Fibroblast of skin of back (primary cell): ENCODE results near the gene ZNF654. TPM values are rescaled to one million over a fixed set of nuclear protein-coding genes. Genes with fewer than 3 reads are reported as not detected.
A peak's percentile ranks its signal among the peaks of the same experiment; 100 is the strongest.
"Not testable (repeated sequence)": the region's sequence is repeated elsewhere in the genome, so short reads cannot be mapped to it uniquely, and the experiment has no call there.

Experiments used
- DNase-seq: peaks from one replicate; pipeline ENCODE4 v3.0.0-alpha.2; 2013
- polyA plus RNA-seq, 2 experiments: library from polyadenylated mRNA; unstranded; fragments of 120-200 nt; gene quantifications; one replicate each; pipeline ENCODE4 v1.2.1, GENCODE V29; 2013; ENCODE audit not compliant: insufficient read length in 2 of 2

Gene ZNF654
- 9.0 TPM for polyA plus RNA-seq (2013, experiment 1 of 2; ENCODE audit: insufficient read length)
- 9.4 TPM for polyA plus RNA-seq (2013, experiment 2 of 2; ENCODE audit: insufficient read length)

DNA sequence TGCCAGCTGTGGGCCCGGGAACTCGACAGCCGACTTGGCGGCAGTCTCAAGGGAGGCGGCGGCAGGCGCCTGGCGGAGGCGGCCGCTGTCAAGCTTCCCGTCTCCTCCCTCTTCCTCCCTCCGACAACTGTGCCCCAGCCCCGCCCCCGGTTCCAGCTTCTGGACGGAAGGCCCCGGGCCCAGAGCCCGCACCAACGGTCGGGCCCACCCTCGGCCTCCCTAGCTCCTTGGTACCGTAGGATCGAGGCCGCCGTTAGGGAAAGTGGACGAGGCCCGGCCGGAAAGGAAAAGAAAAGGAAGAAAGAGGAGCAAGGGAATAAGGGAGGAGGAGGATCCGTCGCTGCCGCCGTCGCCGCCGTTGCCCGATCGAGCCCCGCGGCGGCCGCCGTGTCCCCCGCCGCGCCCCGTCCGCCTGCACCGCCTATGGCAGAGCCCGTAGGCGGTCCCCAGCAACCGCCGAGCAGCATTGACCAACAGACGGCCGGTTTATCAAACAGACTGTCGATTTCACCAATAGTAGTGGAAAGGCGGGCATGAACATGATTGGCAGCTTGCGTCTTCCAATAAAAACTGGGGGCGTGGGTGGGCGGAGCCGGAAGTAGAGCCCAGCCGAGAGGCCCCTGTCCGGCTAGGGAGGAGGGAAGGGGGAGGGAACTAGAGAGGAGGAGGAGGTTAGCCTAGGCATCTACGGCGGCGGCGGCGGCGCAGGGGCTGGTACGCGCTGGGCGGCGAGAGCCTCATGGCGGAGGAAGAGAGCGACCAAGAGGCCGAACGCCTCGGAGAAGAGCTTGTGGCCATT is at the start of gene ZNF654, which contains the start of gene CGGBP1:
TSS of gene ZNF654 (plus strand) at position 675 of the 799 bp plus-strand sequence. CDS start at position 740, 65 bp downstream.
TSS of gene CGGBP1 (minus strand) at position 425 of the 799 bp plus-strand sequence. CDS start 3,029 bp downstream, outside the sequence.
- peak; percentile 99 for DNase-seq

DNA sequence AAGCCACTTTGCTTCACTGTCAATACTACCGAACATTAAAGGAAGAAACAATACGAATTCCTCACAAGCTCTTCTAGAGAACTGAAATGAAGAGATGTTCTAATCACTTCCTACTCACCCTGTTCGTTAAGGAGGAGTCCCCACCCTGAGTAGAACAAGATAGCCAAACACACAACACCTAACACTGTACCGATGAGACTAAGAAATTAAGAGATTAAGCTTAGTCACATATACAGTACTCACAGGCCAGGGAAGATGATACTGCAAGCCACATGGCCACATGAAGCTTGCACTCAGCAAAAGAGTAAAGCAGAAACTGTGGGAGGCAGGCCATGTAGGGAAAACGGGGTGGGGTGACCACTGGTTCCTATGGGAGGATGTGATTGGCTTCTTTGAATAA is 48.2 kb upstream of the ZNF654 start:
- DNase-seq = no peak

DNA sequence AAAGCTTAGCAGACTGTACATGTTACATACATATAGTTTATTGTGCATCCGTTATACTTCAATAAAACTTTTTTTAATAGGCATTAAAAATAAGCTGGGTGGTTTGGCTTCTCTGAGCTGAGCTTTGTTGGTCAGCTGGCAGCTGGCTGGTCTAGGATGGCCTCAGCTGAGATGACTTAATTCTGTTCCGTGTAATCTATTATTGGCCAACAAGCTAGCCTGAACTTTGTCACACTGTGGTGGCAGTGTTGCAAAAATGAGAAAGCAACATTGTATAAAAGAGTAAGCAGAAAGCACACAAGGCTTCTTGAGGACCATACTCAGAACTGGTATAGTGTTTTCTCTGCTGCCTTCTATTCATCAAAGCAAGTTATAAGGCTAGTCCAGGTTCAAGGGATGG is 45.5 kb upstream of the ZNF654 start:
- no peak for DNase-seq

DNA sequence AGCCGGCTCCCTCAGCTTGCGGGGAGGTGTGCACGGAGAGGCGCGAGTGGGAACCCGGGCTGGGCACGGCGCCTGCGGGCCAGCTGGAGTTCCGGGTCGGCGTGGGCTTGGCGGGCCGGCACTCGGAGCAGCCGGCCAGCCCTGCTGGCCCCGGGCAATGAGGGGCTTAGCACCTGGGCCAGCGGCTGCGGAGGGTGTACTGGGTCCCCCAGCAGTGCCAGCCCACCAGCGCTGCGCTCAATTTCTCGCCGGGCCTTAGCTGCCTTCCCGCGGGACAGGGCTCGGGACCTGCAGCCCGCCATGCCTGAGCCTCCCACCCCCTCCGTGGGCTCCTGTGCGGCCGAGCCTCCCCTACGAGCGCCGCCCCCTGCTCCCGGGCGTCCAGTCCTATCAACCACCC is 43.4 kb upstream of the ZNF654 start:
- not testable (repeated sequence) for DNase-seq

DNA sequence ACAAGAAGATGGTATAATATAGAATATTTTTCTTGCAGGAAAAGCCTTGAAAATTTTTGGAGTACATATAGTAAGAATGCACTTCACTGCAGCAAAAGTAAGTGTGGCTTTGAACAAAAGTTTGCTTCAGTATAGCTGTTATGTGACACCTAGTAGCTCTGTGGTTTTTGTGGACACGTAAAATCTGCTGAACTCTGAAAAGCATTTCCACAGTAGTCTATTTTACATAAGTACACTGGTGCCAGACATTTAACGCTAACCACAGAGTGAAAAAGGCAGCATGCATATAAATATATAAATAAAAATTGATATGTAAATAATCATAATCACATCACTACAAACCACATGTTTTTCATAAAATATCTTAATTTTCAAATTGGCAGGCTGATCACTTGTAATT is 40.0 kb upstream of the ZNF654 start:
- DNase-seq = no peak

DNA sequence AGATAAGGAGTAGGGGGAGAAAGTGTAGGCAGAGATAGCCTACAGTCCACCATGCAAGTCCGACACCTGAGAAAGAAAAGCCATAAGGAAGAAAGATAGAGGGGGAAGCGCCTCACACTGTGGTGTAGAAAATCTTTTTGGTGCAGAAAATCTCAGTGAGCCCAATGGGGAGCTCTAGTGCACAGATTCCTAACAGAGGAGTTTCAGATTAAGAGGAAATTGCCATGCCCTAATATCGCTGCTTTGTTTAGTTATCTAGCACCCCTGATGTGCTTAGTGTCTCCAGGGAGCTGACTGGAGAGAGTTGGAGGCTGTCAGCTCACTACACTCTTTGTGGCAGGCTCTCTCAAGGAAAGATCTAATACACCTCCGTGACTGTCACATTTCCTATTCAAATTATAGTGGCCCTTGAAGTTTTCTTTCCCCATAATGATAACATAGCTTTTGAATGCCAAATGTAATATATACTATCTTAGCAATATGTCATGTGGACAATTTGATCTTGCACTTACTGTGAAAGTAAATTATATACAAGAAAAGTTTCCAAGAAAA is 34.0 kb upstream of the ZNF654 start:
- no peak for DNase-seq

DNA sequence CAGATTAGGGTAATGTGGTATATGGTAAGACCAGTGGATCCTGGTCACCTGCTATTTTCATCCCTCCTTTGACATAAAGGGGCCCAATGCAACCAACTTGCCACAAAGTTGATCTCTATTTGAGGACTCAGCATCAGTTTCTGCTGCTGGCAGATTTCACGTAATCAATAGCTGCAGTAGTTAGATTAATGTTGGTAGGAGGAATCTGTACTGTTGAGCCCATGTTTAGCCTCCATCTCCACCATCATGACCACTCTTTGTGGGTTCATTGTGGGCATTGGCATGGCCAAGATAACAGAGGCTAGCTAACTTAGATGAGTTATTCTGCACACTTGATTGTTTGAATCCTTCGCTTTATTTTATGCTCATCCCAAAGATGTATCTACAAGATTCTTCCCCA is 30.2 kb upstream of the ZNF654 start:
- DNase-seq = no peak

DNA sequence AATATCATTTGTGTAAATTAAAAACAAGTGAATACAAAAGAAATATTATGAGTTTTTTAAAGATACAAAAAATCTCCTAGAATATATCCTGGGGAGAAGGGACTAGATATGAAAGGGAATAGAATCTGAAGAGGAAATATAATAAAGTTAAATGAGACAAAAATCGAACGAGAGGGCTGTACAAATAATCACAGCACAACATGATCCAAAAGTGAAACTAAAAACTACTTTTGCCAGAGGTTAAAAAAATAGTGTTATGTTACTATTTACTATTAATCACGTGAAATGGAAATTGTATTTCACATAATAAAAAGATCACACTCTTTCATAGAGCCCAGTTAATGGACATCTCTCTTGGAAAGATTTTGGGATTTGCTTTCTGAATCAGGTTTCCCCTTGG is 28.8 kb upstream of the ZNF654 start:
- no peak for DNase-seq

DNA sequence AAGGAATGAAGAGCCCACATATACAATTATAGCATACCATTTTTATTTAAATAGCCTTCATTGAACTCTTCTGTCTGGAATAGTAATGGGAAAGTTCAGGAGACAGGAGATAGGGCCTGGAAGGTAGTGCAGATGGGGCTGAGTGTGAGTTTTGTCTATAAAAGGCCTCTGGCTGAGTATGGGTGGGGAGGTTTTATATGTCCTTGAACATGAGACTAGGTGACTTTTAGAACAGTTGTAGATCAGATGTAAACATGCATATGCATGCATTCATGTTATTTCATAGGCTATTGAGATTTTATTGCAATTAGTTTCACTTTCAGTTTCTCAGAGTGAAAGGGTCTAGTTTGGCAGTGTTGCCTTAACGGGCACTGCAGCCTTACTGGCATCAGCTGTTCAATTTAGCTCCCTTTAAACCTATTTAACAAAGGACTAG is 27.4 kb upstream of the ZNF654 start:
- peak; percentile 34 for DNase-seq

DNA sequence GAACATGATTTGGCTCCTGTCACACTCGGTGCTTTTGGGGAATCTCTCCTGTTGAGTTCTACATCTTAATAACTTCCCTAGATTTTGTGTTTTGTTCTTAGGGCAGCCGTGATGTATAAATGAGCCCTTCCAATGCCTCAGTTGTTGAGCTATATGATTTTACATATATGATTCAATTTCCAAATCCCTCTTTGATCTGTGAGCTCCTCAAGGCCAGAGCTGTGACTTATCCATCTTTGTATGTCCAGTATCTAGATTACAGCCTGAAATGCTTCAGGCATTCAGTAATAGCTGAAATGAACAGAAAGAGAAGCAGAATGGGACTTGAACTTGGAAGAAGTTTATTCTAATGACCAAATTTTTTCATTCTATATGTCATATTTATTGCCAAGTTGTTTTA is 26.8 kb upstream of the ZNF654 start:
- DNase-seq = no peak

DNA sequence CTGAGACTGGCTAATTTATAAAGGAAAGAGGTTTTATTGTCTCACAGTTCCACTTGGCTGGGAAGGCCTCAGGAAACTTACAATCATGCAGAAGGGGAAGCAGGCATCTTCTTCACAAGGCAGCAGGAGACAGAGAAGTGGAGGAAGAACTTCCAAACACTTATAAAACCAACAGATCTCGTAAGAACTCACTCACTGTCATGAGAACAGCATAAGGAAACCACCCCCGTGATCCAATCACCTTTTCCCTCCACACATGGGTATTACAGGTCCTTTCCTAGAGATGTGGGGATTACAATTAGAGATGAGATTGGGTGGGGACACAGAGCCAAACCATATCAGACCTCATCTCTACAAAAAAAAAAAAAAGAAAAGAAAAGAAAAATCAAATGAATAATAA is 26.0 kb upstream of the ZNF654 start:
- no peak for DNase-seq

DNA sequence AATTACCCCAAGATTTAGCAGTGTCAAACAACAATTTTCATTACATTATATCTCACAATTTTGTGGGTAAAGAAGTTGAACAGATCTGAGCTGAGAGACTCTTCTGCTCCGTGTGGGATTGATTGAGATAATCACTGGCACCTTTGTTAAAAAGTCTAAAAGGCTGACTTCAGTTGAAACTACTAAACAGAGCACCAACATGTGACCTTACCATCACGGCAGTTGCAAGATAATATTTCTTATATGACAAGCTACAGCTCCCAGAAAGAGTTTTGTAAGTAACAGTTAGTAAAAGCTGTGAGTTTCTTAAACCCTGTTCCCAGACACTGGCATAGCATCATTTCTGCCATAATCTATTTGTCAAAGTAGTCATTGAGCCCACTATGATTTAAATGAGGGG is 25.2 kb upstream of the ZNF654 start:
- DNase-seq = no peak

DNA sequence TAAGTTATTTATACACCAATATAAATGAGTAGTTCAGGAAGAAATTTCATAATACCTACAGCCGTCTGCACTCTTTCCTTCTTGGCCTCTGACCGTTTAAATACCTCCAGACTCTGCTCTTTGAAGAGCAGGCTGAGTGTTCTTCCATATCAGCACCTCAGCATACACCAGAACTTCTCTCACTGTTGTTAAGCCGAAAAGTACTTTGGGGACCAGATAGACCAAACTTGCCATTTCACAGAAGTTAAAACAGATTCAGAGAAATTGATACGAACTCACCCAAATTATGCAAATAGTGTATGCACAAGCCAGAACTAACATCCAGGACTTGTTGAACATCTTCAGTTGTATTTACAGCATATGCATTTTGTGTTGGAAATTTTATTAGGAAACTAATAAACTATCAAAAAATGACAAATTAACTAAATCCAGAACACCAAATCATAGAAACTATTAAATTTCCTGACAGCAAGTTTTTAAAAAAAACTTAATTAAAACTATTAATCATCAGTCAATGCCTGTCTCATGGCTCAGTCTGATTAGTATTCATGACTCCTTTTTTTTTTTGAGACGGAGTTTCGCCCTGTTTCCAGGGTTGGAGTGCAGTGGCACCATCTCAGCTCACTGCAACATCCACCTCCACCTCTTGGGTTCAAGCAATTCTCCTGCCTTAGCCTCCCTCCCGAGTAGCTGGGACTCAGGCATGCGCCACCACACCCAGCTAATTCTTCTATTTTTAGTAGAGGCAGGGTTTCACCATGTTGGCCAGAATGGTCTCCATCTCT is 24.4 kb upstream of the ZNF654 start:
- no peak for DNase-seq

DNA sequence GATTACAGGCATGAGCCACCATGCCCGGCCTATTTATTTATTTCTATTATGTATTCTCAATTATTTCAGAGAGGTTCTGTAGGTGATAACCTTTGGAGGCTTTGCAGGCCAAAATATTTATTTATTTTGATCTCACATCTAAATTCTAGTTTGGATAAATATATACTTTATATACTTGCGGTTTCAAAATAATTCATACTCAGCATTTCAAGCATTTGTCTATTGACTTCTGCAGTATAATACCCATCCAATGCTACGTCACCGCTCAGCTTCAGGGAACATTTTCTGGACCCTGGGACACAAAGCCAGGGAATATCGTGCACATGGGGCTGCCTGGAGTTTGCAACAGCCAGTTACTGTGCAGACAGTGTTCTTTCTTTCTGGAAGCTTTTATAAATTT is 22.8 kb upstream of the ZNF654 start:
- no peak for DNase-seq

DNA sequence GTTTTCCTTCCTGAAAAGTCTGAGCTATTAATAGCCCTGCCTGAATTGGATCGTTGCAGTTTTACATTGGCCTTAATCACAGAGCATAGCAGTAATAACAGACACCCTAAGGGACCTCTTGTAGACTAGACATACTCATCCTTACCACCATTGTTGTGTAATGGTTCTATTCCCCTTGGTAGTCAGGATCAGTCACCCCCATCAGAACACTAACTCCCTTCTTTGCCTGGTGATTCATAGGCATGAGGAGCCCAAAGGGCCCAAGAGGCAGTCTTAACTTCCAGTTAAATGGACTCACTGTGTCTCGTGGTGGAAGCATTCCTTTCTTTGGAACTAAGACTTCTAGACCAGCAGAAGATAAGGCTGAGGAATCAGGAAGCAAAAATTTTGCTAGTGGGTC is 20.5 kb upstream of the ZNF654 start:
- peak; percentile 76 for DNase-seq

DNA sequence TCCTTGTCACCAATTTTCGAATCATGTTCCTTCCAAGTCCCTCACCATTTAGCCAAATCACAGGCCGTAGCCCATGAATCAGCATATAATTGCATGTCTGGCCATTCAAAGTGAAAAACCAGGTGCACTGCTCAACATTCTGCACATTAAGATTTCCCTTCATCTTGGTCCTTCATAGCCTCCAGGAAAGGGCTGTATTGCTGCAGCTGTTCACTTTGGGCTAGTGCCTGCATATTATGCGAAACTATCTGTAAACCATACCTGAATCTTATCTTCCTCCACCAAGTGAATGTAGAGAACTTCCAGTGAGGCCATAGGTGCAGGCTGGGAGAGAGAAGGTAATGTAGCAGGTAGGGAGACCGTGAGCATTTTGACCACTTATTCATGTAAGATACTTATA is 18.5 kb upstream of the ZNF654 start:
- DNase-seq = no peak

DNA sequence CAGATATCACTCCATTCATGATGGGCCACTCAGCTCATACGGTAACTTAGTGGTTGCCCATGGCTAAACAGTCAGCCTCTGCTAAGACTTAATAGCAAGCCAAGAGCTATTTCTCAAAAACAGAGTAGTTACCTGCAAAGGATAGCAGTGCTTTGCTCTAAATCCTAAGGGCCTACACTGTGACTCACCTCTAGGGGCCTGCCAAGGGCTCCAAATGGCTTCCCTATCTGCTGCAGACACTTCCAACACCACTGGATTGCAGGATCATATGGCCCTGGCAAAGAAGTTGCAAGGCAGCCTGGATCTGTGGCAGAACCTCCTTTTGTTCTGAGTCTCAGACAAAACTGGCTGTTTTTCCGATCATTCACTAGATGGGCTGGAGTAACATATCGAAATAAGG is 18.1 kb upstream of the ZNF654 start:
- no peak for DNase-seq

DNA sequence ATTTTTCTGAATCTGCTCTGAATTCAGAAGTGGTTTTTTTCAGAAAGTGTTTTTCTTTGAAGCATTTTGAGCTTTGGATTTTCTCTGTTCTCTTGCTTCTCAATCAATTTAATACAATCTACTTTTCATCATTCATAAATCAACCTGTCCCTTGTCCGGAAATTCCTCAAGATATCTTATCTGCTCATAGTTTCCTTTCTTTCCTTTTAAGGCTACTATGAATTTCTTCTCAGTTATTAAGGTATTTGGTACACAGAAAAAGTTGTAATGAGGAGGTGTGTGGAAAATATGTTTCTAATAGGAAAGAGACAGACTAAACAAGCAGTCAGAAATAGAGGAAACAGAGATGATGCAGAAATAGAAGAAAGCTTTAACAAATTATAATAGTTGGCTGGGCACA is 14.6 kb upstream of the ZNF654 start:
- no peak for DNase-seq

DNA sequence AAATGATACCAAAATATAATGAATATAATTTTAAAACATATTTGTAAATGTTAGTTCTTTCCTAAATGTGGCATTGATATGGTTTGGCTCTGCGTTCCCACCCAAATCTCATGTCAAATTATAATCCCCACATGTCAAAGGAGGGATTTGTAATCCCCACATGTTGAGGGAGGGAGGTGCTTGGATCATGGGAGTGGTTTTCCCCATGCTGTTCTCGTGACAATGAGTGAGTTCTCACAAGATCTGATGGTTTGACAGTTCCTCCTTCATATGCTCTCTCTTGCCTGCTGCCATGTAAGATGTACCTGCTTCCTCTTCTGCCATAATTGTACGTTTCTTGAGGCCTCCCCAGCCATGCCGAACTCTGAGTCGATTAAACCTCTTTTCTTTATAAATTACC is 12.3 kb upstream of the ZNF654 start:
- no peak for DNase-seq

DNA sequence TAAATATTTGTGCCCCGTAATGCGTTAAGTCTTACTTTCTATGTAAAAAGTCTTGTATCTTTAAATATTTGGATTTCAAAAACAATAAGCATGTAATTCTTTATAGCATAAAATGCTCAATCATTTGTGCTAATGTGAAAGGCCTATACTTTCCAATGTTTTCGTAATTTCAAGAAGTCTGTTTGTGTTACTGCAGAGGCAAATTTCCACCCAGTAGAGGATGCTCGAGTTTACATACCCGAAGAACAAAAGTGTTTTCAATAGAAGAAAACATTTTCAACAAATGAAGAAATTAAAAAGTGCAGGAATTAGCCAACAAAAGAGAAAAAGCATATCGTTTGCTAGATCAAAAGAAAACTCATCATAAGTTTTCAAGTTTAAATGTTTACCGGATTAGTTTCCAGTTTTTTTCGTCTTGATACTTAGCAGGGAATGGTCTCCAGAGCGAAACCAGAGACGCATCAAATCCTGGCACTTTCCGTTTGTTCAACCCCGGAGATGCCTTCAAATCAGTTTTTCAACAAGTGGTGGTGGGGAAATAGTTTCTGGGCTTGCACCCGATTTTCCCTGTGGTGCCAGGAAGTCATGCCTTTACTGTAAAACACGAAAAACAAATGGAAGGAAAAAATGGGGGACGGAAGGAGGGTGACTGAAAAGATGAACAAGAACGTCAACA is 1.3 kb upstream of the ZNF654 start:
- DNase-seq = peak; percentile 6

DNA sequence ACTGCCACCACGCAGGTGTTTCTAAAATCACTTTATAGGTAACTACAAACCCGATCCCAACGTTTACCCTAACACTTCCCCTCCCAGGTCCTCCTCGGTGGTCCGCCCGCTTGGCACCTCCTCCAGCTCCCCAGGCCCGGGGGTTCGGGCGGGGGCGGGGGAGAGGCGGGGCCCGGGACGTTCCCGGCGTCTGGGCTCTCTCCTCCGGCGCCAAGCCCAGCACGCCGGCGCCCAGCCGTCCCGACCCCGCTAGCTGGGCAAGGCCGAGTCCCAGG is 812 bp upstream of the ZNF654 start:
- DNase-seq = no peak

DNA sequence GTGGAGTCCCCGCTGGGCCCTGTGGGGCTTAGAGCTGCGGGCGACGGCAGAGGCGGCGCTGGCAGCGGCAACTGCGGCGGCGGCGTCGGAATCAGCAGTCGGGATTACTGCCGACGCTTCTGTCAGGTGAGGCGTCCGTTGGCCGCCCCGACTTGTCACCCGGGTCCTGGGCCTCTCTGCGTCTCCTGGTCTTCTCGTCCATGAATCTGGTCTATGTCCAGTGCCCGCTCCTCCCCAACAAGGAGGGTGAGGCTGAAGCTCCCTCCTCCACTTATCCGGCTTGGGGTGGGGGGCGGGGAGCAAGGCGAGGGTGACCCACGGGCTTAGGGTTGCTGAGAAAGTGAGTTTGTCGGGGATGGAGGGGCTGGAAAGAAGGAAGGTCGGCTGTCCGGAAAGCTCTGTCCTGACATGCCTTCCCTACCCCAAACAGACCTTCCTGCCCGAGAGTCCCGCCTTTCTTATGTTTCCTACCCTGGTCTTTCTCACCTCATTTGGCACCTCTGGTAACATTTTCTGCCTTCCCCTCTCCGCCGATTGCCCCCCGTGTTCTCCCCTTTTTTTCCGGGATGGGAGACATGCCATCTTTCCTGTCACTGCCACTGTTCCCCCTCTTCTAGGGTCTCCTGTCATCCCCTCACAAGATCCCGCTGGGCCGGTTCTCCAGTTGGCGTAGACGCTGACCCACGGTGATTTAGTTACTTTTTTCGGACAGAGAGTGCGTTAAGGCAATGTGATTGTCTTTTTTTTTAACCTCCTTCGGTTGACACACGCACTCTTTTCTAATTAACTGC is 520 bp downstream of the ZNF654 start:
- peak; percentile 8 for DNase-seq
